ENCODE results near the gene PRPF8.

- TF ChIP-seq POLR2A (IDR thresholded peaks at IDR 0.05; ENCODE audit: low read length) (peak; percentile 22), GATA1 (IDR thresholded peaks at IDR 0.05; ENCODE audit: low read depth, low read length) (no peak)
These were observed 39.7 kb upstream of the PRPF8 start, which contains the start of gene WDR81 for GRCh38 chr17:1724351-1724868.
